Type B pancreatic cell (in vitro differentiated cells): Measurements from ENCODE around the gene MRPS2. TPM values are rescaled to one million over a fixed set of nuclear protein-coding genes. Genes with fewer than 3 reads are reported as not detected.
A peak's percentile ranks its signal among the peaks of the same experiment; 100 is the strongest.

ENCODE experiments used
- DNase-seq: peaks from one replicate; pipeline ENCODE4 v3.0.0; 2021; ENCODE audit warnings: mixed read lengths; ENCODE audit not compliant: unreplicated experiment; ENCODE audit errors: extremely low spot score
- H3K27ac Mint-ChIP-seq: 2 replicates; pipeline ENCODE4 v1.8.0; 2021; ENCODE audit warnings: mild to moderate bottlenecking, mixed read lengths
- H3K27me3 Mint-ChIP-seq: 2 replicates; pipeline ENCODE4 v1.8.0; 2021; ENCODE audit warnings: mixed read lengths
- H3K36me3 Mint-ChIP-seq: 2 replicates; pipeline ENCODE4 v1.8.0; 2021; ENCODE audit warnings: mixed read lengths
- H3K4me1 Mint-ChIP-seq: one replicate; pipeline ENCODE4 v1.8.0; 2021; ENCODE audit warnings: mixed read lengths; ENCODE audit not compliant: unreplicated experiment
- H3K4me3 Mint-ChIP-seq: 2 replicates; pipeline ENCODE4 v1.8.0; 2021; ENCODE audit warnings: mild to moderate bottlenecking, mixed read lengths
- H3K9me3 Mint-ChIP-seq: 2 replicates; pipeline ENCODE4 v1.8.0; 2021; ENCODE audit warnings: mixed read lengths
- CTCF ChIP-seq: fragments of 200-600 bp; sonication (generic); conservative IDR thresholded peaks from 2 replicates; pipeline ENCODE4 v1.5.0; 2021; ENCODE audit warnings: antibody characterized with exemption, mild to moderate bottlenecking
- total RNA-seq: library from RNA; stranded (reverse); gene quantifications from 2 replicates; pipeline ENCODE4 v1.2.1, GENCODE V29; 2021; ENCODE audit warnings: low replicate concordance

MRPS2 gene
- total RNA-seq, 1 donor from 2014 or later = 55.2 TPM

- Mint-ChIP-seq H3K27ac (no peak overlapping the region), H3K4me3 (peak overlapping the region; percentile 52), H3K4me1 (peaks cover 16% of the 10 kb centered on the region), H3K36me3 (no peaks in the 10 kb centered on the region), H3K9me3 (no peaks in the 10 kb centered on the region), H3K27me3 (no peaks in the 10 kb centered on the region)
- TF ChIP-seq CTCF = no peak
- DNase-seq = no peak
Measured at GRCh38 chr9:135503371-135504261, 3.1 kb downstream of the MRPS2 start.

GRCh38 chr9:135504262-135505243 lies 4.1 kb downstream of the MRPS2 start:
- Mint-ChIP-seq H3K4me3 (peak overlapping the region; percentile 50), H3K9me3 (peaks cover 5% of the 10 kb centered on the region), H3K4me1 (peaks cover 13% of the 10 kb centered on the region), H3K27ac (peak overlapping the region; percentile 33), H3K36me3 (no peaks in the 10 kb centered on the region), H3K27me3 (no peaks in the 10 kb centered on the region)
- no peak for DNase-seq
- peak; percentile 80 for TF ChIP-seq CTCF

GRCh38 chr9:135505406-135506187 lies 5.1 kb downstream of the MRPS2 start:
- no peaks in the 10 kb centered on the region for H3K27me3 Mint-ChIP-seq
- no peak overlapping the region for H3K4me3 Mint-ChIP-seq
- DNase-seq = no peak
- no peak for TF ChIP-seq CTCF
- H3K27ac Mint-ChIP-seq = no peak overlapping the region
- peaks cover 13% of the 10 kb centered on the region for H3K4me1 Mint-ChIP-seq
- no peaks in the 10 kb centered on the region for H3K36me3 Mint-ChIP-seq
- H3K9me3 Mint-ChIP-seq = peaks cover 6% of the 10 kb centered on the region

- Mint-ChIP-seq H3K4me3 (no peak overlapping the region), H3K9me3 (peaks cover 6% of the 10 kb centered on the region), H3K36me3 (no peaks in the 10 kb centered on the region), H3K27me3 (no peaks in the 10 kb centered on the region), H3K27ac (no peak overlapping the region), H3K4me1 (peaks cover 12% of the 10 kb centered on the region)
- DNase-seq = no peak
- TF ChIP-seq CTCF = no peak
Measured at GRCh38 chr9:135506327-135507103, 6.0 kb downstream of the MRPS2 start.
